SK-N-SH (cell line): Measurements from ENCODE around the gene ARHGEF37.

Experiments used
- CHD2 ChIP-seq: fragments of 150-350 bp; IDR thresholded peaks from 2 replicates; pipeline ENCODE4 v1.6.1; 2018; ENCODE audit warnings: low read length; ENCODE audit not compliant: partially characterized antibody
- EP300 ChIP-seq, 2 experiments: IDR thresholded peaks; 2 replicates each; pipeline versions ENCODE4 v1.4.0 to v1.6.1; 2012; ENCODE audit warnings: borderline replicate concordance in 1 of 2, low read depth in 1 of 2, low read length in 1 of 2
- EZH2phosphoT487 ChIP-seq: fragments of 200-600 bp; sonication (generic); IDR thresholded peaks from 2 replicates; pipeline ENCODE4 v1.6.1; 2017; ENCODE audit warnings: low read depth, mixed run types, mild to moderate bottlenecking, antibody characterized with exemption, moderate library complexity, borderline replicate concordance
- FOXM1 ChIP-seq: IDR thresholded peaks from 2 replicates; pipeline ENCODE4 v1.4.0; 2012; ENCODE audit warnings: low read depth, mild to moderate bottlenecking
- NRF1 ChIP-seq: IDR thresholded peaks from 2 replicates; pipeline ENCODE4 v1.6.1; 2012; ENCODE audit warnings: low read depth, mild to moderate bottlenecking, low read length
- POLR2AphosphoS5 ChIP-seq: IDR thresholded peaks from 2 replicates; pipeline ENCODE4 v1.6.1; 2012; ENCODE audit warnings: low read depth, low read length
- RAD21 ChIP-seq: IDR thresholded peaks from 2 replicates; pipeline ENCODE4 v1.6.1; 2012; ENCODE audit warnings: mild to moderate bottlenecking, low read length
- RCOR1 ChIP-seq: fragments of 150-350 bp; IDR thresholded peaks from 2 replicates; pipeline ENCODE4 v1.6.1; 2017; ENCODE audit warnings: antibody characterized with exemption, low read length
- RXRA ChIP-seq: IDR thresholded peaks from 2 replicates; pipeline ENCODE4 v1.4.0; 2012; ENCODE audit warnings: low read depth, mild to moderate bottlenecking, borderline replicate concordance
- TAF1 ChIP-seq: IDR thresholded peaks from 2 replicates; pipeline ENCODE4 v1.6.1; 2012; ENCODE audit warnings: low read depth, mild to moderate bottlenecking, low read length, moderate library complexity, borderline replicate concordance
- TEAD4 ChIP-seq: IDR thresholded peaks from 2 replicates; pipeline ENCODE4 v1.4.0; 2012; ENCODE audit warnings: mild to moderate bottlenecking, borderline replicate concordance; ENCODE audit not compliant: insufficient read depth
- TF ChIP-seq, protein P1 (sequence below): fragments of 200-600 bp; sonication (generic); IDR thresholded peaks from 2 replicates; pipeline ENCODE4 v1.6.1; 2017; ENCODE audit warnings: antibody characterized with exemption, mild to moderate bottlenecking, moderate library complexity

GRCh38 chr5:149605998-149606724, 24.9 kb downstream of the ARHGEF37 start:
- TF ChIP-seq, protein P1, sequence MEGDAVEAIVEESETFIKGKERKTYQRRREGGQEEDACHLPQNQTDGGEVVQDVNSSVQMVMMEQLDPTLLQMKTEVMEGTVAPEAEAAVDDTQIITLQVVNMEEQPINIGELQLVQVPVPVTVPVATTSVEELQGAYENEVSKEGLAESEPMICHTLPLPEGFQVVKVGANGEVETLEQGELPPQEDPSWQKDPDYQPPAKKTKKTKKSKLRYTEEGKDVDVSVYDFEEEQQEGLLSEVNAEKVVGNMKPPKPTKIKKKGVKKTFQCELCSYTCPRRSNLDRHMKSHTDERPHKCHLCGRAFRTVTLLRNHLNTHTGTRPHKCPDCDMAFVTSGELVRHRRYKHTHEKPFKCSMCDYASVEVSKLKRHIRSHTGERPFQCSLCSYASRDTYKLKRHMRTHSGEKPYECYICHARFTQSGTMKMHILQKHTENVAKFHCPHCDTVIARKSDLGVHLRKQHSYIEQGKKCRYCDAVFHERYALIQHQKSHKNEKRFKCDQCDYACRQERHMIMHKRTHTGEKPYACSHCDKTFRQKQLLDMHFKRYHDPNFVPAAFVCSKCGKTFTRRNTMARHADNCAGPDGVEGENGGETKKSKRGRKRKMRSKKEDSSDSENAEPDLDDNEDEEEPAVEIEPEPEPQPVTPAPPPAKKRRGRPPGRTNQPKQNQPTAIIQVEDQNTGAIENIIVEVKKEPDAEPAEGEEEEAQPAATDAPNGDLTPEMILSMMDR: no peak
- TF ChIP-seq EP300 (IDR thresholded peaks at IDR 0.05; ENCODE audit: borderline replicate concordance in 1 of 2, low read depth in 1 of 2, low read length in 1 of 2): no peak
- no peak for TF ChIP-seq POLR2AphosphoS5
- TF ChIP-seq EZH2phosphoT487: no peak
- no peak for TF ChIP-seq NRF1
- no peak for TF ChIP-seq TAF1
- no peak for TF ChIP-seq CHD2
- no peak for TF ChIP-seq RXRA
- TF ChIP-seq RCOR1: no peak
- no peak for TF ChIP-seq TEAD4
- no peak for TF ChIP-seq RAD21
- no peak for TF ChIP-seq FOXM1
